ENCODE measurements around the gene DERL2.

Gene DERL2

GRCh38 chr17:5485270-5486205, at the start of gene DERL2:
Gene DERL2, minus strand, starts transcription at chr17:5486178. Its CDS starts 17 bp downstream, at chr17:5486161.
- DNase-seq: no peak

- no peak for DNase-seq
These were observed 49.5 kb upstream of the DERL2 start for GRCh38 chr17:5535436-5535835.

GRCh38 chr17:5533486-5534315, 47.7 kb upstream of the DERL2 start:
- no peak for DNase-seq

- DNase-seq: no peak
These were observed 46.6 kb upstream of the DERL2 start for GRCh38 chr17:5532581-5532980.

GRCh38 chr17:5531085-5531418, 45.1 kb upstream of the DERL2 start:
- no peak for DNase-seq

- DNase-seq: no peak
These were observed 44.5 kb upstream of the DERL2 start for GRCh38 chr17:5530265-5531084.

- DNase-seq: no peak
These were observed 41.7 kb upstream of the DERL2 start for GRCh38 chr17:5527601-5528250.

- DNase-seq: peak; percentile 83
These were observed 41.0 kb upstream of the DERL2 start for GRCh38 chr17:5526821-5527598.

- no peak for DNase-seq
These were observed 37.3 kb upstream of the DERL2 start for GRCh38 chr17:5523249-5523648.

GRCh38 chr17:5522476-5522875, 36.5 kb upstream of the DERL2 start:
- no peak for DNase-seq

- DNase-seq: no peak
These were observed 30.2 kb upstream of the DERL2 start for GRCh38 chr17:5516060-5516792.

- DNase-seq: no peak
These were observed 29.0 kb upstream of the DERL2 start for GRCh38 chr17:5514976-5515375.

- no peak for DNase-seq
These were observed 27.6 kb upstream of the DERL2 start for GRCh38 chr17:5513628-5514027.

GRCh38 chr17:5511401-5512225, 25.6 kb upstream of the DERL2 start:
- DNase-seq: peak; percentile 51

GRCh38 chr17:5510771-5511170, 24.8 kb upstream of the DERL2 start:
- DNase-seq: no peak

- DNase-seq: no peak
These were observed 23.5 kb upstream of the DERL2 start for GRCh38 chr17:5509482-5509881.

GRCh38 chr17:5508810-5509209, 22.8 kb upstream of the DERL2 start:
- DNase-seq: no peak

GRCh38 chr17:5506307-5506706, 20.3 kb upstream of the DERL2 start:
- DNase-seq: no peak

GRCh38 chr17:5502552-5502951, 16.6 kb upstream of the DERL2 start:
- no peak for DNase-seq

- DNase-seq: no peak
These were observed 15.7 kb upstream of the DERL2 start for GRCh38 chr17:5501685-5502084.
